GM21825 (cell line): Measurements from ENCODE around the gene RAP1B.

Source experiments
- ATAC-seq: cut with Tn5 transposase; IDR thresholded peaks from one replicate; pipeline ENCODE4 v1.9.1; 2021; ENCODE audit warnings: mild to moderate bottlenecking, moderate library complexity; ENCODE audit not compliant: unreplicated experiment

Gene RAP1B

GRCh38 chr12:68610370-68611093 lies at the start of gene RAP1B:
Gene RAP1B, plus strand, starts transcription at chr12:68610899. Its CDS starts 37,826 bp downstream, at chr12:68648725.
- peak; percentile 91 for ATAC-seq

GRCh38 chr12:68561830-68562229 lies 48.9 kb upstream of the RAP1B start:
- no peak for ATAC-seq

- ATAC-seq = no peak
These were observed 46.5 kb upstream of the RAP1B start for GRCh38 chr12:68564166-68564565.

- no peak for ATAC-seq
These were observed 45.3 kb upstream of the RAP1B start for GRCh38 chr12:68565391-68565903.

GRCh38 chr12:68568922-68569569 lies 41.7 kb upstream of the RAP1B start:
- ATAC-seq = no peak

- no peak for ATAC-seq
These were observed 38.0 kb upstream of the RAP1B start for GRCh38 chr12:68572661-68573060.

- ATAC-seq = no peak
These were observed 37.3 kb upstream of the RAP1B start for GRCh38 chr12:68573406-68573805.

- no peak for ATAC-seq
These were observed 32.8 kb upstream of the RAP1B start for GRCh38 chr12:68577949-68578348.

GRCh38 chr12:68578765-68579164 lies 31.9 kb upstream of the RAP1B start:
- no peak for ATAC-seq

GRCh38 chr12:68579254-68579653 lies 31.4 kb upstream of the RAP1B start:
- no peak for ATAC-seq

GRCh38 chr12:68580911-68581310 lies 29.8 kb upstream of the RAP1B start:
- ATAC-seq = no peak

GRCh38 chr12:68581926-68582325 lies 28.8 kb upstream of the RAP1B start:
- no peak for ATAC-seq

GRCh38 chr12:68585966-68586365 lies 24.7 kb upstream of the RAP1B start:
- ATAC-seq = no peak

GRCh38 chr12:68587448-68587873 lies 23.2 kb upstream of the RAP1B start:
- peak; percentile 82 for ATAC-seq

GRCh38 chr12:68589194-68589593 lies 21.5 kb upstream of the RAP1B start:
- ATAC-seq = no peak

GRCh38 chr12:68591734-68592418 lies 18.8 kb upstream of the RAP1B start:
- no peak for ATAC-seq

GRCh38 chr12:68595241-68595640 lies 15.5 kb upstream of the RAP1B start:
- no peak for ATAC-seq

- no peak for ATAC-seq
These were observed 8.9 kb upstream of the RAP1B start for GRCh38 chr12:68601767-68602166.

- ATAC-seq = no peak
These were observed 8.0 kb upstream of the RAP1B start for GRCh38 chr12:68602720-68603119.

GRCh38 chr12:68608191-68608590 lies 2.5 kb upstream of the RAP1B start:
- no peak for ATAC-seq

GRCh38 chr12:68609998-68610369 lies 715 bp upstream of the RAP1B start:
- no peak for ATAC-seq
